GM19025 (cell line): ENCODE data around the gene SLC6A19.
A peak's percentile ranks its signal among the peaks of the same experiment; 100 is the strongest.

Experiments used
- ATAC-seq: cut with Tn5 transposase; IDR thresholded peaks from one replicate; pipeline ENCODE4 v1.9.1; 2021; ENCODE audit warnings: mild to moderate bottlenecking, low read depth, moderate library complexity; ENCODE audit not compliant: unreplicated experiment

Gene SLC6A19

GRCh38 chr5:1165864-1166263 is 35.5 kb upstream of the SLC6A19 start:
- ATAC-seq, result no peak

GRCh38 chr5:1166370-1166769 is 35.0 kb upstream of the SLC6A19 start:
- no peak for ATAC-seq

GRCh38 chr5:1167361-1167727 is 34.1 kb upstream of the SLC6A19 start:
- ATAC-seq, result no peak

GRCh38 chr5:1167728-1168709 is 33.4 kb upstream of the SLC6A19 start:
- ATAC-seq, result peak; percentile 59

GRCh38 chr5:1168796-1169195 is 32.6 kb upstream of the SLC6A19 start:
- ATAC-seq, result no peak

- no peak for ATAC-seq
These were observed 31.9 kb upstream of the SLC6A19 start for GRCh38 chr5:1169211-1170115.

- no peak for ATAC-seq
These were observed 30.0 kb upstream of the SLC6A19 start for GRCh38 chr5:1171340-1171941.

GRCh38 chr5:1172007-1172581 is 29.3 kb upstream of the SLC6A19 start:
- ATAC-seq, result no peak

GRCh38 chr5:1172670-1173404 is 28.6 kb upstream of the SLC6A19 start:
- no peak for ATAC-seq

GRCh38 chr5:1173485-1174070 is 27.8 kb upstream of the SLC6A19 start:
- no peak for ATAC-seq

- no peak for ATAC-seq
These were observed 27.1 kb upstream of the SLC6A19 start for GRCh38 chr5:1174122-1174936.

GRCh38 chr5:1175015-1175414 is 26.4 kb upstream of the SLC6A19 start:
- ATAC-seq, result no peak

GRCh38 chr5:1175801-1176472 is 25.5 kb upstream of the SLC6A19 start:
- ATAC-seq, result no peak

GRCh38 chr5:1176473-1177391 is 24.7 kb upstream of the SLC6A19 start:
- no peak for ATAC-seq

- ATAC-seq, result no peak
These were observed 23.4 kb upstream of the SLC6A19 start for GRCh38 chr5:1177826-1178528.
